Measurements from ENCODE around the gene PGLYRP2. TPM values are rescaled to one million over a fixed set of nuclear protein-coding genes. Genes with fewer than 3 reads are reported as not detected.
"Not testable (repeated sequence)": the region's sequence is repeated elsewhere in the genome, so short reads cannot be mapped to it uniquely, and the experiment has no call there.

Gene PGLYRP2
- total RNA-seq, 1 donor from 2014 or later, result not detected

DNA sequence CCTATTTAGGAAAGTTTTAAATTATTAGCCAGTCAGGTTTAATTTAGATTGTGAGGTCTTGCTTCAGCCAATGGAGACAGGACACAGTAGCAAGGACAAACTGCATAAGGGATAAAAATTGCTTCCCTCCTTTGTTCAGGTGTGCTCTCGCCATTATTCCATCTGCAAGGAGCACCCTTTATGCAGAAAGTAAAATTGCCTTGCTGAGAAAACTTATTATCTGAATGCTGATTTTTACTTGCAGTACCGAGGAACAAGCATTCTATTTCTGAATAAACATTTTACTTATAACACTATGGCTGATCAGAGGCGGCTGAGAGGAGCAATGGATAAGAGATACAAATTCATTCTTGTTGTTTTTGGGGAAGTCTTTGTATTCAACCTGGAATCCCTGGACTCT is 37.1 kb upstream of the PGLYRP2 start:
- no peak overlapping the region for H3K9ac ChIP-seq (ENCODE audit: low read length)
- Mint-ChIP-seq H3K4me1 (ENCODE audit: low read depth, unreplicated experiment) (no peaks in the 10 kb centered on the region), H3K9me3 (ENCODE audit: unreplicated experiment) (peaks cover 31% of the 10 kb centered on the region), H3K27me3 (ENCODE audit: low read depth, unreplicated experiment) (no peaks in the 10 kb centered on the region), H3K4me3 (ENCODE audit: unreplicated experiment) (no peak overlapping the region), H3K36me3 (ENCODE audit: low read depth, unreplicated experiment) (no peaks in the 10 kb centered on the region), H3K27ac (ENCODE audit: unreplicated experiment) (no peak overlapping the region)
- H3K9me3 ChIP-seq (ENCODE audit: insufficient read depth, low read depth, low read length), result peaks cover 3% of the 10 kb centered on the region
- H3K36me3 ChIP-seq (ENCODE audit: insufficient read depth, low read length), result no peaks in the 10 kb centered on the region
- H3K4me1 ChIP-seq (ENCODE audit: insufficient read depth, low read length), result no peaks in the 10 kb centered on the region
- H2AFZ ChIP-seq (ENCODE audit: low read depth, low read length), result no peak overlapping the region
- no peak overlapping the region for H3K27ac ChIP-seq (ENCODE audit: low read depth, low read length)
- FAIRE-seq (no peak), DNase-seq (ENCODE audit: low read depth) (no peak)
- H3K27me3 ChIP-seq (ENCODE audit: insufficient read depth, low read length), result no peaks in the 10 kb centered on the region
- TF ChIP-seq CTCF (IDR thresholded peaks at IDR 0.05; ENCODE audit: insufficient read depth, low read depth, low read length) (no peak), EZH2 (IDR thresholded peaks at IDR 0.05; ENCODE audit: insufficient read depth, low read length) (no peak)
- H3K79me2 ChIP-seq (ENCODE audit: insufficient read depth, low read length), result no peaks in the 10 kb centered on the region
- no peak overlapping the region for H3K4me3 ChIP-seq (ENCODE audit: insufficient read depth, low read depth, low read length)
- no peaks in the 10 kb centered on the region for H4K20me1 ChIP-seq (ENCODE audit: insufficient read depth, low read length)
- H3K4me2 ChIP-seq (ENCODE audit: low read length), result no peak overlapping the region

GRCh38 chr19:15515227-15515625 is 35.9 kb upstream of the PGLYRP2 start:
- H3K9me3 Mint-ChIP-seq (ENCODE audit: unreplicated experiment), result peaks cover 31% of the 10 kb centered on the region
- H3K9me3 ChIP-seq (ENCODE audit: insufficient read depth, low read depth, low read length); H3K4me1 Mint-ChIP-seq (ENCODE audit: low read depth, unreplicated experiment); FAIRE-seq; H3K36me3 Mint-ChIP-seq (ENCODE audit: low read depth, unreplicated experiment); H2AFZ ChIP-seq (ENCODE audit: low read depth, low read length); H3K27me3 Mint-ChIP-seq (ENCODE audit: low read depth, unreplicated experiment); H3K36me3 ChIP-seq (ENCODE audit: insufficient read depth, low read length); H3K27me3 ChIP-seq (ENCODE audit: insufficient read depth, low read length); H3K4me2 ChIP-seq (ENCODE audit: low read length); H4K20me1 ChIP-seq (ENCODE audit: insufficient read depth, low read length); H3K4me3 ChIP-seq (ENCODE audit: insufficient read depth, low read depth, low read length); H3K27ac ChIP-seq (ENCODE audit: low read depth, low read length); H3K9ac ChIP-seq (ENCODE audit: low read length); H3K4me1 ChIP-seq (ENCODE audit: insufficient read depth, low read length); H3K4me3 Mint-ChIP-seq (ENCODE audit: unreplicated experiment); DNase-seq (ENCODE audit: low read depth); H3K27ac Mint-ChIP-seq (ENCODE audit: unreplicated experiment); H3K79me2 ChIP-seq (ENCODE audit: insufficient read depth, low read length): not testable (repeated sequence)

DNA sequence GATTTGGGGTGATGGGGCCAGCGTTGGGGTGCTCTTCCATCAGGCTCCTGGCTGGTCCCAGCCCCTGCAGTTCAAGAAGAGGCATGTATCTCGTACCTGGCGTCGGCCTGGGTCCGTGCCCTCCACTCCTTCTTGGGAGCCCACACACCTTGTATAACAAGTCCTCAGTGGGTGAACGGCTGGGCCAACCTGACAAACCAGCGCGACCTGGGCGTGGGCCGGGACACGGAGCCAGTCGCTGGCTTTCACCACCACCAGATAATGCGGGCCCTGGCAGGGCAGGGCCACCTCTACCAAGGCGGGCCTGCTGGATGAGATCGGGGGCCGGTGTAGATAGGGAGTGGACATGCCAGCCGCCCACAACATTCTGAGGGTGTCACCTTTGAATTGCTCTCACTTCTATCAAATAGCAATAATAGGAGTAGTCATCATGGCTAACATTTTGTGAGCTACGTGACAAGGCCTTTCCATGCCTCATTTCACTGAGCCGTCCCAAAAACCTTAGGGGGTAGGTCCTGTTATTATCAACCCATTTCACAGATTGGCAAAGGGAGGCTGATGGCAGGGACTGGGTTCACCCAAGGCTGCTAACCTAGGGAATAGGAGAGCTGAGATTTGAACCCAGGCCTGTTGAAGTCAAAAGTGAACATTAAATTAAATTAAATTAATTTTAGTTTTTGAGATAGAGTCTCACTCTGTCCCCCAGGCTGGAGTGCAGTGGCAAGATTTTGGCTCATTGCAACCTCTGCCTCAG is 32.5 kb upstream of the PGLYRP2 start:
- Mint-ChIP-seq H3K36me3 (ENCODE audit: low read depth, unreplicated experiment) (no peaks in the 10 kb centered on the region), H3K9me3 (ENCODE audit: unreplicated experiment) (peaks cover 19% of the 10 kb centered on the region), H3K4me1 (ENCODE audit: low read depth, unreplicated experiment) (no peaks in the 10 kb centered on the region), H3K27ac (ENCODE audit: unreplicated experiment) (no peak overlapping the region), H3K4me3 (ENCODE audit: unreplicated experiment) (no peak overlapping the region), H3K27me3 (ENCODE audit: low read depth, unreplicated experiment) (no peaks in the 10 kb centered on the region)
- H3K79me2 ChIP-seq (ENCODE audit: insufficient read depth, low read length), result no peaks in the 10 kb centered on the region
- FAIRE-seq (no peak), DNase-seq (ENCODE audit: low read depth) (no peak)
- peaks cover 8% of the 10 kb centered on the region for H3K27me3 ChIP-seq (ENCODE audit: insufficient read depth, low read length)
- no peaks in the 10 kb centered on the region for H3K36me3 ChIP-seq (ENCODE audit: insufficient read depth, low read length)
- H2AFZ ChIP-seq (ENCODE audit: low read depth, low read length), result no peak overlapping the region
- H3K4me1 ChIP-seq (ENCODE audit: insufficient read depth, low read length), result no peaks in the 10 kb centered on the region
- TF ChIP-seq EZH2 (IDR thresholded peaks at IDR 0.05; ENCODE audit: insufficient read depth, low read length) (no peak), CTCF (IDR thresholded peaks at IDR 0.05; ENCODE audit: insufficient read depth, low read depth, low read length) (no peak)
- H3K4me2 ChIP-seq (ENCODE audit: low read length), result no peak overlapping the region
- H3K9me3 ChIP-seq (ENCODE audit: insufficient read depth, low read depth, low read length), result no peaks in the 10 kb centered on the region
- H3K9ac ChIP-seq (ENCODE audit: low read length), result no peak overlapping the region
- H3K27ac ChIP-seq (ENCODE audit: low read depth, low read length), result no peak overlapping the region
- no peaks in the 10 kb centered on the region for H4K20me1 ChIP-seq (ENCODE audit: insufficient read depth, low read length)
- H3K4me3 ChIP-seq (ENCODE audit: insufficient read depth, low read depth, low read length), result no peak overlapping the region
